ENCODE data around the gene SBSN.

DNA sequence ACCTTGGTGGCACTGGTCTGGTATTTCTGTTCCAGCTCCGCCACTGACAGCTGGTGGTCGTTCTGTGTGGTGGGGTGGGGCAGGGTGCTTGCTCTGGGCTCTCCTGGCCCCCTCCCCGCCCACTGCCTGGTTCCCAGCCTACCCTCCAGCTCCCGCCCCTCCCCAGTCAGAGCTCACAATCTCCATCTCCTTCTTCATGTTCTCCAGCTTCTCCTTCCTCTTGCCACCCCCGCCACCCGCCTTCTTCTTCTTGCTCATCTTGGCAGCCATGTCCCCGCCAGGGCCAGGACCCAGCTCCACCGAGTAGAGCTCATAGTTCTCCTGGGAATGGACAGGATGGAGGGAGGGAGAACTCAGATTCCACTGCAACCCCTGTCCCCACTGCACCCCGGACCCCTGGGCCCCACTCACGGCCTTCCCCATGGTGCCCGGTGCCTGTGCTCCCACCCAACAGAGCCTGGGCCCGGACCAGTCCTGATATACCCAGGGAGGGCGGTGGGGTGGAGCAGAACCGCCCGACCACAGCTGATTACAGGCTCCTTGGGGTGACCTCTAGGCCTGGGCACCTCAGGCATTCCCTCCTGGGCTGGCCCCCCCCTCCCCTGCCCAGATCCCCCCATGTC lies 35.2 kb upstream of the SBSN start, which contains the start of gene ATP4A:
- TF ChIP-seq, protein P1, sequence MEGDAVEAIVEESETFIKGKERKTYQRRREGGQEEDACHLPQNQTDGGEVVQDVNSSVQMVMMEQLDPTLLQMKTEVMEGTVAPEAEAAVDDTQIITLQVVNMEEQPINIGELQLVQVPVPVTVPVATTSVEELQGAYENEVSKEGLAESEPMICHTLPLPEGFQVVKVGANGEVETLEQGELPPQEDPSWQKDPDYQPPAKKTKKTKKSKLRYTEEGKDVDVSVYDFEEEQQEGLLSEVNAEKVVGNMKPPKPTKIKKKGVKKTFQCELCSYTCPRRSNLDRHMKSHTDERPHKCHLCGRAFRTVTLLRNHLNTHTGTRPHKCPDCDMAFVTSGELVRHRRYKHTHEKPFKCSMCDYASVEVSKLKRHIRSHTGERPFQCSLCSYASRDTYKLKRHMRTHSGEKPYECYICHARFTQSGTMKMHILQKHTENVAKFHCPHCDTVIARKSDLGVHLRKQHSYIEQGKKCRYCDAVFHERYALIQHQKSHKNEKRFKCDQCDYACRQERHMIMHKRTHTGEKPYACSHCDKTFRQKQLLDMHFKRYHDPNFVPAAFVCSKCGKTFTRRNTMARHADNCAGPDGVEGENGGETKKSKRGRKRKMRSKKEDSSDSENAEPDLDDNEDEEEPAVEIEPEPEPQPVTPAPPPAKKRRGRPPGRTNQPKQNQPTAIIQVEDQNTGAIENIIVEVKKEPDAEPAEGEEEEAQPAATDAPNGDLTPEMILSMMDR (IDR thresholded peaks at IDR 0.05; ENCODE audit: poor library complexity): no peak
- TF ChIP-seq EZH2 (IDR thresholded peaks at IDR 0.05; ENCODE audit: borderline replicate concordance): no peak

Data from hepatocyte (in vitro differentiated cells).